GM18520 (cell line): ENCODE results near the gene EIF2S3.
"Not testable (repeated sequence)": the region's sequence is repeated elsewhere in the genome, so short reads cannot be mapped to it uniquely, and the experiment has no call there.

Experiments used
- ATAC-seq: cut with Tn5 transposase; IDR thresholded peaks from one replicate; pipeline ENCODE4 v1.9.1; 2021; ENCODE audit not compliant: unreplicated experiment

The EIF2S3 gene

DNA sequence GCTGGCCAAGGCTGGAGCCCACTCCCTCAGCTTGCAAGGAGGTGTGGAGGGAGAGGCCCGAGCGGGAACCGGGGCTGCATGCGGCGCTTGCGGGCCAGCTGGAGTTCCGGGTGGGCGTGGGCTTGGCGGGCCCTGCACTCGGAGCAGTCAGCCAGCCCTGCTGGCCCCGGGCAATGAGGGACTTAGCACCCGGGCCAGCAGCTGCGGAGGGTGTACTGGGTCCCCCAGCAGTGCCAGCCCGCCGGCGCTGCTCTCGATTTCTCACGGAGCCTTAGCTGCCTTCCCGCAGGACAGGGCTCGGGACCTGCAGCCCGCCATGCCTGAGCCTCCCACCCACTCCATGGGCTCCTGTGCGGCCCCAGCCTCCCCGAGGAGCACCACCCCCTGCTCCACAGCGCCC is 5.1 kb upstream of the EIF2S3 start:
- not testable (repeated sequence) for ATAC-seq

DNA sequence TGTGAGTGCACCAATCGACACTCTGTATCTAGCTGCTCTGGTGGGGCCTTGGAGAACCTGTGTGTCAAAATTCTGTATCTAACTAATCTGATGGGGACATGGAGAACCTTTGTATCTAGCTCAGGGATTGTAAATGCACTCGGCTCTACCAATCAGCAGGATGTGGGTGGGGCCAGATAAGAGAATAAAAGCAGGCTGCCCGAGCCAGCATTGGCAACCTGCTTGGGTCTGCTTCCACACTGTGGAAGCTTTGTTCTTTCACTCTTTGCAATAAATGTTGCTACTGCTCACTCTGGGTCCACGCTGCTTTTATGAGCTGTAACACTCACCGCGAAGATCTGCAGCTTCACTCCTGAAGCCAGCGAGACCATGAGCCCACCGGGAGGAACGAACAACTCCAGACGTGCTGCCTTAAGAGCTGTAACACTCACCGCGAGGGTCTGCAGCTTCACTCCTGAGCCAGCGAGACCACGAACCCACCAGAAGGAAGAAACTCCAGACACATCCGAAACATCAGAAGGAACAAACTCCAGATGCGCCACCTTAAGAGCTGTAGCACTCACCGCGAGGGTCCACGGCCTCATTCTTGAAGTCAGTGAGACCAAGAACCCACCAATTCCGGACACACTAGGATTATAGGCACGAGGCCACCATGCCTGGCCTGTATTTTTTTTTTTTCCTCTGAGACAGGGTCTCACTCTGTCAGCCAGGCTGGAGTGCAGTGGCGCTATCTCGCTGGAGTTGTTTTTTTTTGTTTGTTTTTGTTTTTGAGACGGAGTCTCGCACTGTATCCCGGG is 4.0 kb upstream of the EIF2S3 start:
- not testable (repeated sequence) for ATAC-seq

DNA sequence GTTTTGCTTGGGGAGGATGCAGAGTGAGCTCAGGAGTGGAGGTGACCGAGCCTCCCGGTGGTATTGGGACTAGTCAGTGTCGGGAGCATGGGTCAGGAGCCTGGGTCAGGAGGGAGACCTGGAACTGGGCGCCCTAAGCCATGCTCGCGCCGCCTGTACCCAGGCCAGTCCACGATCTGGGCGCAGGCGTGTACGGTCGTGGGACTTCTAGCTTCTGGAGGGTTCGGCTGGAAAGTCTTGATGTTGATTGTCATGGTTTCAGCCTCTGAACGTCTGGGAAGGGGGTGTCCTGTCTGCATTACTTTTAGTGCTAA is 244 bp downstream of the EIF2S3 start:
- ATAC-seq = no peak

DNA sequence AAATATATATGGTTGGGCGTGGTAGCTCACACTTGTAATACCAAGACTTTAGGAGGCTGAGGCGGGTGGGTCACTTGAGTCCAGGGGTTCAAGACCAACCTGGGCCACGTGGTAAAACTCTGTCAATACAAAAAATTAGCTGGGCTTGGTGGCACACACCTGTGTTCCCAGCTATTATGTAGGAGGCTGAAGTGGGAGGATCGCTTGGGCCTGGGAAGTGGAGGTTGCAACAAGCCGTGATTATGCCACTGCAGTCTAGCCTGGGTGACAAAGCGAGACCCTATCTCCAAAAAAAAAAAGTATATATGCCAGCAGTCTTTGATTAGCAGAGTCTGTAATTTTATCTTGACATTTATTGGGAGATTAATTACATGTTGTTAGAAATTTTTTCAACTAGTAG is 8.7 kb downstream of the EIF2S3 start:
- no peak for ATAC-seq

DNA sequence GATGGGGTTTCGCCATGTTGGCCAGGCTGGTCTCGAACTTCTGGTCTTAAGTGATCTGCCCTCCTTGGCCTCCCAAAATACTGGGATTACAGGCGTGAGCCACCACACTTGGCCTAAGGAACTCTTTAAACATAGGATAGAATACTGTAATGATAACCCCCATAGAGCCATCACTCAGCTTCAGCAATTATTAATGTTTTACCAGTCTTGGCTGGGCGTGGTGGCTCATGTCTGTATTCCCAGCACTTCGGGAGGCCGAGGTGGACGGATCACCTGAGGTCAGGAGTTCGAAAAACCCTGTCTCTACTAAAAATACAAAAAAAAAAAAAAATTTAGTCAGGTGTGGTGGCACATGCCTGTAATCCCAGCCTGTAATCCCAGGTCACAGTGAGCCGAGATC is 15.1 kb downstream of the EIF2S3 start:
- ATAC-seq = no peak

GRCh38 chrX:24079411-24079810 is 24.7 kb downstream of the EIF2S3 start:
- ATAC-seq = no peak

DNA sequence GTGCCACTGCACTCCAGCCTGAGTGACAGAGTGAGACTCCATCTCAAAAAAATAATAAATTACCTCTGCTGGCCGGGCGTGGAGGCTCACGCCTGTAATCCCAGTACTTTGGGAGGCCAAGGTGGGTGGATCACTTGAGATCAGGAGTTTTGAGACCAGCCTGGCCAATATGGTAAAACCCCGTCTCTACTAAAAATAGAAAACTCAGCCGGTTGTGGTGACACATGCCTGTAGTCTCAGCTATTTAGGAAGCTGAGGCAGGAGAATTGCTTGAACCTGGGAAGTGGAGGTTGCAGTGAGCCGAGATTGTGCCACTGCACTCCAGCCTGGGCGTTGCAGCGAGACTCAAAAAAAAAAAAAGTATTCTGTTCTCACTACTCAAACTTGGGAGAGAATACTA is 25.5 kb downstream of the EIF2S3 start:
- not testable (repeated sequence) for ATAC-seq

DNA sequence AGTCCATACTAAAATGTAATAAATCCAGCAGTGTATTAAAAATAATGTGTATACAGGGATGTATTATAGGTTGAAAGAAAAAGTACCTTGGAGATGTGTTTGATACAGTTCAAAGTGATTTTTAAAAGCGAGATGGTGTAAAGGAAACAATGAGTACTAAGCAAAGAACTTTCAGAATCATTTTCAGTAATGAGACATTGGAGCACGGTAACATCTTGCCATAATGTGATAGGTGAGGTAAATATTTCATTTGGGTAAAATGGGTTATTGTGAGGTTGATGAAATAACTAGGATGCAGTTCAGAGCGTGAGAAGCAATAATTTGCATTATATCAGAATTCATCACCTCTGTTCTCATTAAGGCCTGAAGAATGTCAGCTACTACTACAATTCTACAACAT is 25.9 kb downstream of the EIF2S3 start:
- ATAC-seq = peak; percentile 56

DNA sequence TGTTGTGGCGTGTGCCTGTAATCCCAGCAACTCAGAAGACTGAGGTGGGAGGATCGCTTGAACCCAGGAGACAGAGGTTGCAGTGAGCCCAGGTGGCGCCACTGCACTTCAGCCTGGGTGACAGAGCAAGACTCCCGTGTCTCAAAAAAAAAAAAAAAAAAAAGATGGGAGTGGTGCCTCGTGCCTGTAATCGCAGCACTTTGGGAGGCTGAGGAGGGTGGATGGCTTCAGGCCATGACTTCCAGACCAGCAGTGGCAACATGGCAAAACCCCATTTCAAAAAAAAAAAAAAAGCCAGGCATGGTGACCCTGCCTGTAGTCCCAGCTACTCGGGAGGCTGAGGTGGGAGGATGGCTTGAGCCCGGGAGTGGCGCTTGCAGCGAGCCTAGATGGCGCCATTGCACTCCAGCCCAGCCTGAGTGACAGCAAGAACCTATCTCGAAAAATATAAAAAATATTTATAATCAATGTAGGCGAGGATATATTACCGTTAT is 27.0 kb downstream of the EIF2S3 start:
- no peak for ATAC-seq

- ATAC-seq = no peak
These were observed 27.7 kb downstream of the EIF2S3 start for GRCh38 chrX:24082447-24082846.

DNA sequence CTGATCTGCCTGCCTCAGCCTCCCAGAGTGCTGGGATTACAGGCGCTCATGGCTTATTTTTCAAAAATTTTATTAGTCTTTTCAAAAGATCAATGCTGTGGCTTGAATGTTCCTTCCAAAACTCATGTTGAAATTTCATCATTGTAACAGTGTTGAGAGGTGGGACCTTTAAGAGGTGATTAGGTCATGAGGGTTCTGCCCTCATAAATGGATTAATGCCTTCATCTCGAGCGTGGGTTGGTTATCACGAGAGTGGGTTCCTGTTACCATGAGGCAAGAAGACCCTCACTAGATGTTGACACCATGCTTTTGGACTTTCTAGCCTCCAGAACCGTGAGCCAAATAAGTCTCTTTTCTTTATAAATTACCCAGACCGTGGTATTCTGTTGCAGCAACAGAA is 30.3 kb downstream of the EIF2S3 start:
- no peak for ATAC-seq

GRCh38 chrX:24090300-24091200 is 35.8 kb downstream of the EIF2S3 start:
- ATAC-seq = no peak

- no peak for ATAC-seq
These were observed 39.0 kb downstream of the EIF2S3 start for GRCh38 chrX:24093746-24094145.

GRCh38 chrX:24097741-24098260 is 43.0 kb downstream of the EIF2S3 start:
- ATAC-seq = no peak

DNA sequence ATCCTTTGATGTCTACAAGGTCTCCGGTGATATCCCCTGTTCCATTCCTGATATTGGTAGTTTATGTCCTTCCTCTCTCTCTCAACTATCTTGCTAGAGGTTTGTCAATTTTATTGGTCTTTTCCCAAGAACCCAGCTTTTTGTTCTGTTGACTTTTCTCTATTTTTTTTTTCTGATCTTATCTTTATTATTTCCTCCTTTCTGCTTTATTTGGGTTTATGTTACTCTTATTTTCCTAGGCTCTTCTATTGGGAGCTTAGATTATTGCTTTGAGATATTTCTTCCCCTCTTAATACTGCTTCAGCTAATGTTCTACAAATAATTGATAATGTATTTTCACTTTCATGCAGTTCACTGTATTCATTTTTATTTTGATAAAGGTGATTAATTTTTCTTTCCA is 44.2 kb downstream of the EIF2S3 start:
- ATAC-seq = no peak

GRCh38 chrX:24099394-24099793 is 44.6 kb downstream of the EIF2S3 start:
- ATAC-seq = no peak

DNA sequence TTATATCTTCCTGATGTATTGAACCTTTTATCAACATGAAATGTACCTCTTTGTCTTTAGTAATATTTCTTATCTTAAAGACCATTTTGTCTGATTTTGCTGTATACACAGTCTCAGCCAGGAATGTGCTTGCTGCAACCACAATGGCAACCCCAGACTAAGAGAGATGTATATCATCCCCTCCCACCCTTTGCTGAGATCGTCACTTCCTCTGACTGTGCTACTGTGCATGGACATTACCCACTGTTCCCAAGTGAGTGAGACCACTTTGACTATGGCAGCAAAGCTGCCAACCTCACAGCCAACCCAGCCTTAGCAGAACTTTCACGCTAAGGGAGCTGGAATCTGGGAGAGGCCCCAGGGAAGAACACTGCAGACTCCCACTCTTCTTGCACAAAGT is 46.0 kb downstream of the EIF2S3 start:
- no peak for ATAC-seq

GRCh38 chrX:24110069-24110468 is 55.3 kb downstream of the EIF2S3 start:
- no peak for ATAC-seq

DNA sequence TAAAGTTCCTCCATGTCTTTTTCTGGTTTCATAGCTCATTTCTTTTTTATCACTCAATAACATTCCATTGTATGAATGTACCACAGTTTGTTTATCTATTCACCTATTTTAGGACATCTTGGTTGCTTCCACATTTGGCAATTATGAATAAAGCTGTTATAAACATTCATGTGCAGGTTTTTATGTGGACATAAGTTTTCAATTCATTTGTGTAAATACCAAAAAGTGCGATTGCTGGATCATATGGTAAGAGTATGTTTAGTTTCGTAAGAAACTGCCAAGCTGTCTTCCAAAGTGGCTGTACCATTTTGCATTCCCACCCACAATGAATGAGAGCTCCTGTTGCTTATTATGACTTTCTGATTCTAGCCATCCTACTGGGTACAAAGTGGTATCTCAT is 58.4 kb downstream of the EIF2S3 start:
- ATAC-seq = no peak

DNA sequence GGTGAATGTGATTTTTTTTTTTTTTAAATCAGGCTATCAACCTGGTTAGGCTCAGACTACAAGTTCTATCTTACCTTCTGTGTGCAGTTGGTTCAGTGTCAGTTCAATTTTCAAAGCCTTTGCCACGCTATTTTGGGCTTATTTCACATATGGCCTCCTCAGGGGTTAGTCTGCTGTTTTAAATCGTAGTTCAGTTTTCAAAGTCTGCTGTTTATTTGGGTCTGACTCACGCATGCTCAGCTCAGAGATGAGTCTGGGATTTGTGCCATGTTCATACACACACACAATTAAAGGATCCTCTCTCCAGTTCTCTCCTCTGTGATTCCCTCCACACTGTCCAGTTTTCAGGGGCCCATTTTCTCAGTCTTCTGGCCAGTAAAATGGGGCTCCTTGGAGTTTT is 62.5 kb downstream of the EIF2S3 start:
- no peak for ATAC-seq

DNA sequence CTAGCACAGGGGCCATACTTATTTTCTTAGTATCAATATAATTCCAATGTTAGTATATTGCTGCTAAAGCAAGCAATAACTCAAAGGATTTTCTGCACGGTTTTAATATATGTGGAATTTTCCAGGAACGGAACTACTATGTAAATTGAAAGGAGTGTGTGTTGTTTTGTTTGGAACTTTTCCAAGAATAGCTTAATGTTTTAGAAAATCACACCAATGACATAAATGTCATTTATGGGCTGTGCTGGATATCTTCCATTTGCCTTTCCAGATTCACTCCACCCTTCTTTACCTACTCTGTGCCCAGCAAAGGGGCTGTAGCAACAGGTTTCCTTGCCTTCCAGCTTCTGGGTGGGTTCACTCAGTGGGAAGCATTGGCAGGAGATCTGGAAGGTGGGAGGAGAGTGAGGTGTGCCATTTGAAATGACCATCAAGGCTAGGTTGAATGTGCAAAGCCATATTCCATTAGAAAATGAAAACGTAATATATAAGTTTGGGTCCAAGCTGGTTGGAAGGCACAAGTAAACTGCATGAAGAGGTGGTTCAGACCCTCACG is 69.6 kb downstream of the EIF2S3 start:
- no peak for ATAC-seq
